IMR-90 (cell line): ENCODE results near the gene RARB. TPM values are rescaled to one million over a fixed set of nuclear protein-coding genes. Genes with fewer than 3 reads are reported as not detected.

Experiments
- ATAC-seq: fragments of 200-7000 bp; cut with Tn5 transposase; 2 replicates; pipeline ENCODE4 v1.9.1; 2020; ENCODE audit warnings: low read depth, mild to moderate bottlenecking, moderate library complexity
- BruUV-seq: library from RNA; stranded (reverse); fragments of 400-500 nt; replicated peaks from 2 replicates; lab custom pipeline; 2021; lab: Mats Ljungman, UMichigan
- CTCF ChIA-PET: fragments of 300-600 bp; formaldehyde crosslinking; extraction: SDS; loops from one replicate; lab custom pipeline; 2021; ENCODE audit warnings: antibody characterized with exemption; lab: Yijun Ruan, JAX
- POLR2A ChIA-PET: fragments of 300-600 bp; sonication (Branson Sonifier 250); formaldehyde crosslinking; loops from one replicate; lab custom pipeline; 2022; ENCODE audit warnings: antibody characterized with exemption; ENCODE audit not compliant: unreplicated experiment; lab: Charles Lee
- DNase-seq: peaks from one replicate; pipeline ENCODE4 v3.0.0; 2013
- H2AFZ ChIP-seq: replicated peaks from 2 replicates; pipeline ENCODE3; 2013; ENCODE audit warnings: low read length, mild to moderate bottlenecking; ENCODE audit not compliant: poor library complexity
- H2AK5ac ChIP-seq: 2 replicates; pipeline ENCODE4 v1.6.1; 2013; ENCODE audit warnings: low read depth, low read length, inconsistent platforms
- H2AK9ac ChIP-seq: replicated peaks from 2 replicates; pipeline ENCODE3; 2013; ENCODE audit warnings: mild to moderate bottlenecking, low read depth, low read length, moderate library complexity; ENCODE audit not compliant: poor library complexity
- H2BK120ac ChIP-seq: 2 replicates; pipeline ENCODE4 v1.6.1; 2013; ENCODE audit warnings: low read depth, low read length, inconsistent platforms
- H2BK15ac ChIP-seq: 3 replicates; pipeline ENCODE4 v1.6.1; 2013; ENCODE audit warnings: low read depth, low read length, inconsistent platforms
- H2BK20ac ChIP-seq: 2 replicates; pipeline ENCODE4 v1.6.1; 2013; ENCODE audit warnings: low read depth, mild to moderate bottlenecking, inconsistent platforms, low read length, moderate library complexity
- H2BK5ac ChIP-seq: 2 replicates; pipeline ENCODE4 v1.6.1; 2013; ENCODE audit warnings: mild to moderate bottlenecking, low read depth, low read length, inconsistent platforms; ENCODE audit not compliant: poor library complexity, severe bottlenecking
- H3K14ac ChIP-seq: replicated peaks from 2 replicates; pipeline ENCODE4 v1.6.1; 2013; ENCODE audit warnings: low read depth, low read length, inconsistent platforms
- H3K18ac ChIP-seq: 2 replicates; pipeline ENCODE4 v1.6.1; 2013; ENCODE audit warnings: low read depth, low read length, control low read depth
- H3K23ac ChIP-seq: 2 replicates; pipeline ENCODE4 v1.6.1; 2013; ENCODE audit warnings: low read depth, low read length, inconsistent platforms
- H3K27ac ChIP-seq: 2 replicates; pipeline ENCODE4 v1.5.1; 2013; ENCODE audit warnings: mild to moderate bottlenecking, control low read depth, low read length; ENCODE audit not compliant: insufficient read depth
- H3K27me3 ChIP-seq: 2 replicates; pipeline ENCODE4 v1.6.1; 2013; ENCODE audit warnings: low read length; ENCODE audit not compliant: control insufficient read depth, insufficient read depth
- H3K36me3 ChIP-seq: 2 replicates; pipeline ENCODE4 v1.6.1; 2013; ENCODE audit warnings: low read length, mixed read lengths; ENCODE audit not compliant: control insufficient read depth, insufficient read depth
- H3K4ac ChIP-seq: 2 replicates; pipeline ENCODE4 v1.6.1; 2013; ENCODE audit warnings: low read depth, low read length, inconsistent platforms
- H3K4me1 ChIP-seq: 2 replicates; pipeline ENCODE4 v1.6.1; 2013; ENCODE audit warnings: low read length, mixed read lengths; ENCODE audit not compliant: control insufficient read depth, insufficient read depth
- H3K4me2 ChIP-seq: 2 replicates; pipeline ENCODE4 v1.6.1; 2013; ENCODE audit warnings: low read depth, mild to moderate bottlenecking, control low read depth, low read length, moderate library complexity
- H3K4me3 ChIP-seq: 2 replicates; pipeline ENCODE4 v1.5.1; 2013; ENCODE audit warnings: low read depth, mild to moderate bottlenecking, control low read depth, low read length, moderate library complexity; ENCODE audit not compliant: insufficient read depth
- H3K56ac ChIP-seq: 2 replicates; pipeline ENCODE4 v1.6.1; 2013; ENCODE audit warnings: low read length, inconsistent platforms; ENCODE audit not compliant: insufficient read depth; ENCODE audit errors: extremely low read depth
- H3K79me1 ChIP-seq, 2 experiments: 2 replicates each; pipeline ENCODE4 v1.6.1; 2013; ENCODE audit warnings: low read length in 2 of 2, inconsistent platforms in 1 of 2, low read depth in 1 of 2
- H3K9ac ChIP-seq: 2 replicates; pipeline ENCODE4 v1.6.1; 2013; ENCODE audit warnings: low read depth, low read length, control low read depth
- H3K9me1 ChIP-seq: 2 replicates; pipeline ENCODE4 v1.6.1; 2013; ENCODE audit warnings: low read length, inconsistent platforms; ENCODE audit not compliant: insufficient read depth
- H3K9me3 ChIP-seq: 2 replicates; pipeline ENCODE4 v1.6.1; 2013; ENCODE audit warnings: low read length; ENCODE audit not compliant: control insufficient read depth, insufficient read depth
- H4K20me1 ChIP-seq: 2 replicates; pipeline ENCODE4 v1.6.1; 2013; ENCODE audit warnings: low read length, inconsistent platforms; ENCODE audit not compliant: insufficient read depth
- H4K5ac ChIP-seq: 2 replicates; pipeline ENCODE4 v1.6.1; 2013; ENCODE audit warnings: mild to moderate bottlenecking, low read depth, low read length, control low read depth
- H4K8ac ChIP-seq, 2 experiments: 2 replicates each; pipeline ENCODE4 v1.6.1; 2013; ENCODE audit warnings: low read depth in 2 of 2, low read length in 2 of 2, control low read depth in 1 of 2, inconsistent platforms in 1 of 2
- H4K91ac ChIP-seq: 2 replicates; pipeline ENCODE4 v1.6.1; 2013; ENCODE audit warnings: low read depth, low read length, inconsistent platforms; ENCODE audit not compliant: insufficient read depth
- FOS ChIP-seq: fragments of 150-350 bp; IDR thresholded peaks from 2 replicates; pipeline ENCODE4 v1.6.1; 2016; ENCODE audit warnings: low read depth, low read length
- WGBS, 2 experiments: methylation state at CpG; one replicate each; pipeline versions ENCODE4 v1.1.5 to v1.1.7; 2013; ENCODE audit warnings: missing lambda C conversion rate in 2 of 2; ENCODE audit not compliant: insufficient read length in 1 of 2; ENCODE audit errors: extremely low coverage in 2 of 2; 5-methylcytosine and 5-hydroxymethylcytosine counted together
- dilution Hi-C: fragments of 300-500 bp; cut with HindIII; formaldehyde crosslinking; loops from one replicate; pipeline ENCODE4 v1.14.3; 2018; ENCODE audit warnings: low sequenced_read_pairs; ENCODE audit not compliant: unreplicated experiment
- in situ Hi-C: fragments of 300-500 bp; cut with MboI; formaldehyde crosslinking; loops from 3 replicates; pipeline ENCODE4 v1.14.3; 2019; ENCODE audit warnings: low sequenced_read_pairs, inconsistent platforms, mixed read lengths
- intact Hi-C: fragments of 100-400 bp; cut with micrococcal nuclease; formaldehyde crosslinking; loops from 2 replicates; pipeline ENCODE4 v1.10.0; 2022
- polyA plus RNA-seq, 3 experiments: library from polyadenylated mRNA; depleted of rRNA; stranded (reverse); fragments of >200 nt; gene quantifications; 2 replicates each; pipeline ENCODE4 v1.2.3, GENCODE V29; 2012; ENCODE audit warnings: low replicate concordance in 1 of 3
- total RNA-seq: library from RNA; depleted of rRNA; stranded (reverse); fragments of >200 nt; gene quantifications from 2 replicates; pipeline ENCODE4 v1.2.3, GENCODE V29; 2012

Gene RARB
- total and polyA plus RNA-seq, 2 of the 4 experiments (the other 2 are of a cell fraction) = 0.53 to 1.4 TPM

DNA sequence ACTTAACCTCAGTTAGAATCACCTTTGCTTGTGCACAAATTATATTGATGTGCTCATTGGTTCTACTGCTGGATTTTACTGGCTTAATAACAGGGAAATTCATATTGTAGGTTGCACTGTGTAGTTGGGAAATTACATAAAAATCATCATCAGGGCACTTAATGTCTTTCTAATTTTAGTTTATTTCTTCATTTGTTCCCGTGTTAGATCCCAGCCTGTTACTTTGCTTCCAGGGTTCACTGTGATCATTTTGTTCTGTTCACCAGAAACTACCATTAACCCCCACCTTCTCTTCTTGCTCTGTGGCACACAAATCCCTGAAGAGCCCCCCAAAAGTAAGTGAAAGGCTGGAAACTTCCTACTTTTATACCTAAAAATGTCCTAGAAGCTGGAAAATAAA is 80.4 kb downstream of the RARB start:
- no peak overlapping the region for H2AFZ ChIP-seq
- no peak overlapping the region for H4K8ac ChIP-seq
- in situ Hi-C loops = no loop called here
- H3K56ac ChIP-seq = no peak overlapping the region
- no peaks in the 10 kb centered on the region for H4K20me1 ChIP-seq
- BruUV-seq = no TSS peak
- H3K27me3 ChIP-seq = no peaks in the 10 kb centered on the region
- ATAC-seq = no peak
- no CpG with 5 or more reads among the region's 1 CpG for WGBS, 2 experiments
- no peaks in the 10 kb centered on the region for H3K36me3 ChIP-seq
- dilution Hi-C loops = no loop called here
- no peak overlapping the region for H2AK5ac ChIP-seq
- no peak overlapping the region for H2BK20ac ChIP-seq
- no peak for TF ChIP-seq FOS
- no peak overlapping the region for H2BK120ac ChIP-seq
- no peak overlapping the region for H3K27ac ChIP-seq
- H3K4me2 ChIP-seq = no peak overlapping the region
- CTCF ChIA-PET = no interaction called here
- H3K18ac ChIP-seq = no peak overlapping the region
- no peak overlapping the region for H2AK9ac ChIP-seq
- no peak overlapping the region for H3K4ac ChIP-seq
- no peak overlapping the region for H3K14ac ChIP-seq
- POLR2A ChIA-PET = no interaction called here
- no peak overlapping the region for H4K5ac ChIP-seq
- H2BK5ac ChIP-seq = no peak overlapping the region
- H3K9me1 ChIP-seq = no peaks in the 10 kb centered on the region
- H3K23ac ChIP-seq = no peak overlapping the region
- H3K79me1 ChIP-seq = no peaks in the 10 kb centered on the region
- no peak for DNase-seq
- H3K4me3 ChIP-seq = no peak overlapping the region
- H3K4me1 ChIP-seq = no peaks in the 10 kb centered on the region
- H3K9ac ChIP-seq = no peak overlapping the region
- H4K91ac ChIP-seq = no peak overlapping the region
- no peaks in the 10 kb centered on the region for H3K9me3 ChIP-seq
- intact Hi-C loops = no loop called here
- no peak overlapping the region for H2BK15ac ChIP-seq
